DND-41 (cell line): ENCODE measurements around the gene LRRC72.

ENCODE experiments used
- EZH2 ChIP-seq: IDR thresholded peaks from 3 replicates; pipeline ENCODE4 v1.6.1; 2012; ENCODE audit warnings: borderline replicate concordance, low read depth, mild to moderate bottlenecking, moderate library complexity, low read length, inconsistent platforms; ENCODE audit not compliant: severe bottlenecking
- TF ChIP-seq, protein P1 (sequence below): IDR thresholded peaks from 2 replicates; pipeline ENCODE4 v1.5.1; 2012; ENCODE audit warnings: borderline replicate concordance, low read length, moderate library complexity, mild to moderate bottlenecking; ENCODE audit not compliant: poor library complexity, severe bottlenecking; ENCODE audit errors: extremely low read depth

DNA sequence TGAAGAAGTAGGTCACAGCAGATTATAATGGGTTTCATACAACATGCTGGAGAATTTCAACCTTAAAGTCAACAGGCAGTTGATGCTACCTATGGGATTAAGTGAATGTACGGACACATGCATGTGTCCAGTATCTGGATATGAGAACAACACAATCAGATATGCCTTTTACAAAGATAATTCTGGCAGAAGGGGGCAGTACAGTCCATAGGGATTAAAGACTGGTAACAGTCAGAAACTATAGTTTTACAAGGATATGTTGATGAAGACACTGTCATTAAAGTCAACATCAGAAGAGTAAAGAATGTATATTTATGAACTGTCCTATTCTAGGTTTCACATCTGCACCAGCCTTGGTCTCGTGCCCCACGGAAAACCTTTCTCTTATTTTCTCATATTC, 77.4 kb downstream of the LRRC72 start:
- TF ChIP-seq, protein P1, sequence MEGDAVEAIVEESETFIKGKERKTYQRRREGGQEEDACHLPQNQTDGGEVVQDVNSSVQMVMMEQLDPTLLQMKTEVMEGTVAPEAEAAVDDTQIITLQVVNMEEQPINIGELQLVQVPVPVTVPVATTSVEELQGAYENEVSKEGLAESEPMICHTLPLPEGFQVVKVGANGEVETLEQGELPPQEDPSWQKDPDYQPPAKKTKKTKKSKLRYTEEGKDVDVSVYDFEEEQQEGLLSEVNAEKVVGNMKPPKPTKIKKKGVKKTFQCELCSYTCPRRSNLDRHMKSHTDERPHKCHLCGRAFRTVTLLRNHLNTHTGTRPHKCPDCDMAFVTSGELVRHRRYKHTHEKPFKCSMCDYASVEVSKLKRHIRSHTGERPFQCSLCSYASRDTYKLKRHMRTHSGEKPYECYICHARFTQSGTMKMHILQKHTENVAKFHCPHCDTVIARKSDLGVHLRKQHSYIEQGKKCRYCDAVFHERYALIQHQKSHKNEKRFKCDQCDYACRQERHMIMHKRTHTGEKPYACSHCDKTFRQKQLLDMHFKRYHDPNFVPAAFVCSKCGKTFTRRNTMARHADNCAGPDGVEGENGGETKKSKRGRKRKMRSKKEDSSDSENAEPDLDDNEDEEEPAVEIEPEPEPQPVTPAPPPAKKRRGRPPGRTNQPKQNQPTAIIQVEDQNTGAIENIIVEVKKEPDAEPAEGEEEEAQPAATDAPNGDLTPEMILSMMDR = peak; percentile 21
- TF ChIP-seq EZH2 = no peak
